GM12873 (cell line): ENCODE data around the gene QSER1.

Source experiments
- CTCF ChIP-seq: IDR thresholded peaks from 2 replicates; pipeline ENCODE4 v1.5.1; 2012; ENCODE audit warnings: low read depth, mild to moderate bottlenecking, moderate library complexity, low read length, control low read depth; ENCODE audit not compliant: insufficient read depth; ENCODE audit errors: missing control alignments

Gene QSER1

GRCh38 chr11:32987851-32988250 lies 95.2 kb downstream of the QSER1 start:
- no peak for TF ChIP-seq CTCF

- TF ChIP-seq CTCF: no peak
Observed at GRCh38 chr11:32990481-32990880, 97.9 kb downstream of the QSER1 start.

- no peak for TF ChIP-seq CTCF
Observed at GRCh38 chr11:32991427-32991826, 98.8 kb downstream of the QSER1 start.

GRCh38 chr11:32991898-32992297 lies 99.3 kb downstream of the QSER1 start:
- no peak for TF ChIP-seq CTCF

- no peak for TF ChIP-seq CTCF
Observed at GRCh38 chr11:33000181-33000580, 107.6 kb downstream of the QSER1 start.

- TF ChIP-seq CTCF: no peak
Observed at GRCh38 chr11:33001281-33001680, 108.7 kb downstream of the QSER1 start.

GRCh38 chr11:33001751-33002542 lies 109.3 kb downstream of the QSER1 start:
- TF ChIP-seq CTCF: no peak
